Body of pancreas (tissue), 4 donors: ENCODE data around the gene IP6K2. TPM values are rescaled to one million over a fixed set of nuclear protein-coding genes. Genes with fewer than 3 reads are reported as not detected.

Experiments used
- ATAC-seq: fragments of 150-250 bp; one replicate; pipeline ENCODE4 v1.9.1; 2016
- DNase-seq, 4 donors: peaks; one replicate each; pipeline ENCODE4 v3.0.0-alpha.2; 2019
- H3K27ac ChIP-seq, 4 donors: fragments of 200-600 bp; sonication (generic); 1 replicate in 3 of 4; 2 replicates in 1 of 4; pipeline versions ENCODE4 v1.5.1 to v1.6.1; 2016 to 2019; ENCODE audit warnings: mild to moderate bottlenecking in 1 of 4, mixed read lengths in 1 of 4, moderate library complexity in 1 of 4
- H3K27me3 ChIP-seq, 2 donors: fragments of 200-600 bp; sonication (generic); one replicate each; pipeline ENCODE4 v1.6.0; 2016; ENCODE audit warnings: mild to moderate bottlenecking in 1 of 2
- H3K36me3 ChIP-seq, 2 donors: fragments of 200-600 bp; sonication (generic); replicated peaks in 1 of 2; 2 replicates each; pipeline ENCODE4 v1.5.1; 2016; ENCODE audit warnings: low read depth in 2 of 2; ENCODE audit not compliant: insufficient read depth in 1 of 2
- H3K4me1 ChIP-seq: fragments of 200-600 bp; sonication (generic); one replicate; pipeline ENCODE4 v1.6.0; 2016
- H3K4me3 ChIP-seq, 2 donors: fragments of 200-600 bp; sonication (generic); 1 replicate in 1 of 2; 2 replicates in 1 of 2; pipeline ENCODE4 v1.5.1; 2016 to 2019
- H3K9me3 ChIP-seq, 3 donors: fragments of 200-600 bp; sonication (generic); 1 replicate in 2 of 3; 2 replicates in 1 of 3; pipeline ENCODE4 v1.5.1; 2016
- CTCF ChIP-seq, 7 experiments: fragments of 450-650 bp in 4 of 7; fragments of 200-600 bp in 3 of 7; sonication (generic) in 3 of 7; IDR thresholded peaks; one replicate each; pipeline ENCODE4 v1.5.1; 2016 to 2019; ENCODE audit warnings: antibody characterized with exemption in 7 of 7
- POLR2A ChIP-seq, 3 donors: fragments of 450-650 bp; IDR thresholded peaks; one replicate each; pipeline ENCODE4 v1.6.1; 2016; ENCODE audit warnings: antibody characterized with exemption in 3 of 3, mild to moderate bottlenecking in 2 of 3
- WGBS, 2 donors: methylation state at CpG; one replicate each; pipeline ENCODE4 v1.1.5; 2017; 5-methylcytosine and 5-hydroxymethylcytosine counted together
- intact Hi-C: fragments of 100-400 bp; cut with DNase I; formaldehyde crosslinking; loops from one replicate; pipeline ENCODE4 v1.15.1; 2023
- total RNA-seq, 2 donors: library from RNA; depleted of rRNA; stranded (reverse); fragments of >200 nt; gene quantifications; one replicate each; pipeline ENCODE4 v1.1.0, GENCODE V29; 2016

The IP6K2 gene
- total RNA-seq, 2 donors from 2014 or later = 67.5 to 138 TPM

DNA sequence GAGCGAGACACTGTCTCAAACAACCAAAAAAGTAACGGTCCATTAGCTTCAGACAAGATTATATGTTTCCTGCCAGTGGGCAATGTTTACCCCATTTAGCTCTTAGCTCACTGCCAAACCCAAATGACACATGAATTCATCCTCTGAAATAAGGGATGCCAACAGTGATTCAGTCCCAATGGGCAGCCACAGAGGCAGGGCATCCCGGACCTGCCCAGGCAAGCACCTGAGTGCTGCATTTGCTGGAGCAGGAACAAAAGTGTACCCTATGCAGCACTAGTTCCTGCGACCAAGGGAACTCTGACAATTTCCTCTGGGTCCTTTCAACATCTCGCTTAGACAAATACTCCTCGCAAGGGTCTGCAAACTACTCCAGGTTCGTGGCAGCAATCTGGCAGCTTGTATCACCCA, 8.0 kb downstream of the IP6K2 start:
- peaks cover 48% of the 10 kb centered on the region for H3K4me1 ChIP-seq
- intact Hi-C loops = no loop called here
- H3K27ac ChIP-seq = no peak overlapping the region
- 71 to 83% methylated on average over 6 to 7 of the region's 7 CpGs for WGBS, 2 donors
- H3K27me3 ChIP-seq = no peaks in the 10 kb centered on the region
- DNase-seq = no peak
- no peak overlapping the region for H3K4me3 ChIP-seq
- ATAC-seq = no peak
- H3K36me3 ChIP-seq = peaks cover 0 to 7% of the 10 kb centered on the region in 2 donors
- H3K9me3 ChIP-seq = no peaks in the 10 kb centered on the region
- no peak for TF ChIP-seq CTCF (IDR thresholded peaks at IDR 0.05)
- no peak for TF ChIP-seq POLR2A (IDR thresholded peaks at IDR 0.05)

DNA sequence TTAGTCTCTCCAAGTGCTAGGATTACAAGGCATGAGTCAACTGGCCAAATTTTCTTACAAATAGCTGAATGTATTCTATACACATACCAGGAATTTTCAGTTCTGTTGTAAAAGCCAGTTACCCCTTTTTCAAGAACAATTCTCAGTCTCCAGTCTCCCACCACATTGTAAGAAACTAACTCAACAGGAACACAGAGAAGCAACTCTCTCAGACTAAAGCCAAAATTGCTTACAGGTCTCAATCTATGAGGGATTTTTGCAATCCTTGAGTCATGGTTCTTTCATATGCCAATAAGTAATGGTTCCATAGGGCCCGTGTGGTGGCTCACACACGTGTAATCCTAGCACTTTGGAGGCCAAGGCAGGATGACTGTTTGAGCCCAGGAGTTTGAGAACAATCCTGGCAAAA, 8.5 kb downstream of the IP6K2 start:
- TF ChIP-seq CTCF (IDR thresholded peaks at IDR 0.05) = no peak
- no peak for DNase-seq
- intact Hi-C loops = no loop called here
- Histone ChIP-seq H3K4me1 (peaks cover 47% of the 10 kb centered on the region), H3K27me3 (no peaks in the 10 kb centered on the region), H3K9me3 (no peaks in the 10 kb centered on the region), H3K36me3 (peaks cover 0 to 7% of the 10 kb centered on the region in 2 donors), H3K4me3 (no peak overlapping the region), H3K27ac (no peak overlapping the region)
- 31 to 68% methylated on average over 2 of the region's 2 CpGs for WGBS, 2 donors
- ATAC-seq = no peak

DNA sequence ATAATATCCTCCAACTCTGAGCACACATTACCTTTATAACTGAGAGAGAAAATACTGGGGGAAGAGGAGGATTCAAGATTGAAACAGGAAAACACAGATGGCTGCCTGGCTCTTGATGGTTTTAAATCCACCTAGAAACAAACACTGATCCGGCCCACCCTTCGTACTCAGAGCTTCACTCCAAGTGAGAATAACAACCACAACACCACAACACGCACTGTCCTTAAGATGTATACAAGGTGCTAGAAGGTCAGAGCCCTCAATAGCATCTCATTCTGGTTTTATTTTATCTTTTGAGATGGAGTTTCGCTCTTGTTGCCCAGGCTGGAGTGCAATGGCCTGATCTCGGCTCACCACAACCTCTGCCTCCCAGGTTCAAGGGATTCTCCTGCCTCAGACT, 9.9 kb downstream of the IP6K2 start:
- 88 to 94% methylated on average over 5 of the region's 5 CpGs for WGBS, 2 donors
- peaks cover 0 to 7% of the 10 kb centered on the region in 2 donors for H3K36me3 ChIP-seq

GRCh38 chr3:48702320-48702920, 14.6 kb downstream of the IP6K2 start:
- no peak for ATAC-seq
- no peaks in the 10 kb centered on the region for H3K27me3 ChIP-seq
- DNase-seq = no peak
- WGBS, 2 donors = 89 to 90% methylated on average over 6 of the region's 6 CpGs
- intact Hi-C loops = no loop called here
- H3K4me1 ChIP-seq = peaks cover 24% of the 10 kb centered on the region
- peaks cover 0 to 2% of the 10 kb centered on the region in 2 donors for H3K36me3 ChIP-seq
- no peak overlapping the region for H3K4me3 ChIP-seq
- TF ChIP-seq POLR2A (IDR thresholded peaks at IDR 0.05) (no peak), CTCF (IDR thresholded peaks at IDR 0.05) (no peak)
- no peak overlapping the region for H3K27ac ChIP-seq
- no peaks in the 10 kb centered on the region for H3K9me3 ChIP-seq

More for the DNA sequence above, 9.9 kb downstream of the IP6K2 start:
- TF ChIP-seq CTCF (IDR thresholded peaks at IDR 0.05) = no peak
- no peak for TF ChIP-seq POLR2A (IDR thresholded peaks at IDR 0.05)
- intact Hi-C loops = no loop called here
- H3K9me3 ChIP-seq = no peaks in the 10 kb centered on the region
- H3K27ac ChIP-seq = no peak overlapping the region
- no peak for DNase-seq
- no peak overlapping the region for H3K4me3 ChIP-seq
- H3K4me1 ChIP-seq = peaks cover 36% of the 10 kb centered on the region
- no peak for ATAC-seq
- no peaks in the 10 kb centered on the region for H3K27me3 ChIP-seq
